Effector memory CD4-positive, alpha-beta T cell (primary cell): Measurements from ENCODE around the gene PNP.
"Not testable (repeated sequence)": the region's sequence is repeated elsewhere in the genome, so short reads cannot be mapped to it uniquely, and the experiment has no call there.

Source experiments
- DNase-seq, 3 donors: peaks; one replicate each; pipeline ENCODE4 v3.0.0-alpha.2; 2020
- H3K27ac ChIP-seq: 2 replicates; pipeline ENCODE4 v1.7.0; 2013; ENCODE audit warnings: mild to moderate bottlenecking, low read length, moderate library complexity; ENCODE audit not compliant: insufficient read depth, poor library complexity, severe bottlenecking
- H3K27me3 ChIP-seq: replicated peaks from 2 replicates; pipeline ENCODE4 v1.7.0; 2013; ENCODE audit warnings: mild to moderate bottlenecking, low read length; ENCODE audit not compliant: insufficient read depth, control insufficient read depth, poor library complexity, severe bottlenecking
- H3K36me3 ChIP-seq: 2 replicates; pipeline ENCODE4 v1.7.0; 2013; ENCODE audit warnings: mild to moderate bottlenecking, low read length, moderate library complexity; ENCODE audit not compliant: control insufficient read depth, insufficient read depth
- H3K4me1 ChIP-seq: 2 replicates; pipeline ENCODE4 v1.7.0; 2013; ENCODE audit warnings: low read length, mild to moderate bottlenecking; ENCODE audit not compliant: control insufficient read depth, insufficient read depth, poor library complexity, severe bottlenecking
- H3K4me3 ChIP-seq: 2 replicates; pipeline ENCODE4 v1.7.0; 2013; ENCODE audit warnings: low read length, low read depth, mild to moderate bottlenecking; ENCODE audit not compliant: insufficient read depth, poor library complexity, severe bottlenecking
- H3K9me3 ChIP-seq: 2 replicates; pipeline ENCODE4 v1.7.0; 2013; ENCODE audit warnings: mild to moderate bottlenecking, low read length, moderate library complexity; ENCODE audit not compliant: control insufficient read depth

PNP gene

DNA sequence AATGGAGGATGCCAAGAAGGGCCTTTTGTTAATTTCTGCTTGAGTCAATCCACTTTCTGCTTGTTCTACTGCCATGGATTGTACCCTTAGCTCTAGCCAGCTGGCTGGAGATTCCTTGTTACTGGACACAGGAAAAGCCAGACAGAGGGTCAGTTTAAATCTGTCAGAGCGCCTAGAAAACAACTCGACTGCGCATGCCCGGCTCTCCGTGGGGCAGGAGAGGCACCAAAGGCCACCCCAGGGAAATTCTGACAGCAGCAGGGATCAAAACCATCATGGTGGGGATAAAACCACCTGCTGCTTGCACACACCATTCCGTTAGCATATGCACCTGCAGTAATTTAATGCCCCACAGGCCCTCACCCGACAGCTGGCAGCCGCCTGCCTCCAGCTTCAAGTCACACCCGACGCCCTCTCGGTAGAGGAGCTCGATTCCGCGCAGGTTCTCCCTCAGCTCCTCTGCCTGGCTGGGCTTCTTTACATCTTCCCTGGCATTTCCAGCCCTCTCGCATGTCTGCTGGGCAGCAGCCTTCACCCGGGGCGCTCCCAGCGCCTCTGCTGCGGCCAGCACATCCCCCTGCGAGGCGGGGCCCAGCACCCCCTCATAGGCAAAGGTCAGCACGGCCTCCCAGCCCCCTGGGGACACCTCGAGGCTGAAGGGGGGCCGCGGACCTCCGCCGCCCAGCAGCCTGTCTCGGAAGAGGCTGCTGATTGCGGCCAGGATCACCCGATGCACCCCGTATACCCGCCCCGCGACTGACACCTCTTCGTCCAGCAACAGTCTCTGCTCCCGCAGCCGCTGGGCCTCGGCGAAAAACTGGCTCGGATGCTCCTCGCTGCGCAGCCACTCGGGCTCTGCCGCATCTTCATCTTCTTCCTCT, 34.3 kb upstream of the PNP start:
- no peaks in the 10 kb centered on the region for H3K27me3 ChIP-seq
- DNase-seq, result no peak
- H3K27ac ChIP-seq, result no peak overlapping the region
- H3K9me3 ChIP-seq, result no peaks in the 10 kb centered on the region
- H3K36me3 ChIP-seq, result no peaks in the 10 kb centered on the region
- H3K4me1 ChIP-seq, result no peaks in the 10 kb centered on the region
- no peak overlapping the region for H3K4me3 ChIP-seq

- H3K36me3 ChIP-seq, result no peaks in the 10 kb centered on the region
- H3K27me3 ChIP-seq, result no peaks in the 10 kb centered on the region
- H3K9me3 ChIP-seq, result no peaks in the 10 kb centered on the region
- H3K4me1 ChIP-seq, result no peaks in the 10 kb centered on the region
- H3K4me3 ChIP-seq, result no peak within 1 kb of the TSS
- no peak within 1 kb of the TSS for H3K27ac ChIP-seq
- no peak for DNase-seq
Observed at GRCh38 chr14:20435582-20436362, 33.4 kb upstream of the PNP start, which contains the start of gene KLHL33. Gene KLHL33, minus strand, starts transcription at chr14:20436166. Its CDS starts 355 bp downstream, at chr14:20435811.

DNA sequence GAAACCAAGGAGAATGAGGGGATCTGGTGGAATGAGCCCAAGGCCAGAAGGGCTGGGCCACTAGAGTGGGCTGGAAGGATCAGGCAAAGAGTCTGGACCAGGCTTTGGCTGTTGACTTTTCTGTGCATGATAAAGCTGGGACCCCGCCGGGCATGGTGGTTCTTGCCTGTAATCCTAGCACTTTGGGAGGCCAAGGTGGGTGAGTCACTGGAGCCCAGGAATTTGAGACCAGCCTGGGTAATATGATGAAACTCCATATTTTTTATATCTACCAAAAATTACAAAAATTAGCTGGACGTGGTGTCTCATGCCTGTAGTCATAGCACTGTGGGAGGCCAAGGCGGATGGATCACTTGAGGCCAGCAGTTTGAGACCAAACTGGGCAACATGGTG, 32.8 kb upstream of the PNP start:
- Histone ChIP-seq H3K9me3 (no peaks in the 10 kb centered on the region), H3K36me3 (no peaks in the 10 kb centered on the region), H3K4me1 (peaks cover 3% of the 10 kb centered on the region), H3K27me3 (no peaks in the 10 kb centered on the region), H3K27ac (no peak overlapping the region), H3K4me3 (no peak overlapping the region)
- DNase-seq, result no peak

DNA sequence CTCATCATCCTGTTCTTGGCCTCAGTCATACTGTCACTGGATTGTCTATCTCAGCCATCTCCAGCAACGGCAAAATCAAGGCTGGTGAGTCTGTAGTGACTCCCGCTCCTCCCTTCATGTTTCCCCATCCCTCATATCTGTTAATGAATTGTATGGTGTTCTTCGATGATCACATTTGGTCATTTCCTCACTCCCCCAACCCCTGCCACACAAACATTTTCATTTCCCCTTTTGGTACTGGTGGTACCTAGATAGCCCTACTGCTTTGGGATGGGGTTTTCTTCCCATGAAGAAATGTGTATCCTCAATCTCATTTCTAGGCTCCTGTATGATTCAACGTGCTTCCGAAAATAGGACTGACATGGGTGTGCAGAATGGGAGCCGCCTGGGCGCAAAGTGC, 30.5 kb upstream of the PNP start:
- Histone ChIP-seq H3K4me1 (peaks cover 6% of the 10 kb centered on the region), H3K27me3 (no peaks in the 10 kb centered on the region), H3K36me3 (no peaks in the 10 kb centered on the region), H3K27ac (no peak overlapping the region), H3K9me3 (no peaks in the 10 kb centered on the region), H3K4me3 (no peak overlapping the region)
- no peak for DNase-seq

DNA sequence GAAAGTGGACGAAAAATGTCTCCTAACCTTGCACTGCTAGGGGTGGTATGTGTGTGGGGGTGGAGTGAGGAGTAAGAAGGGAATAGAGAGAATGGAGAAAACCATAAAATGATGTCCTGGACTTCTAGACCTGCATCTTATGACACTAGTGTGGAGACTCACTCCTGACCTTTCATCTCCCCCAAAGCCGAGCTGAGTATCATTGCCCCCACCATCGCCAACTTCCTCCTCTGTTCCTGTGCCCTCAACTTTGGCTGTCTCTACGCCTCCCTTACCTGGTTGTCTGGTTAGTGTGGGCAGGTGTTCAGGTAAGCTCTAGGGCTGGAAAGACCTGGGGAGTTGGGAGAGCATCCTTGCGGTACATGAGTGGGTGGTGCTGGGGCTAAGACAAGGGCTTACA, 28.7 kb upstream of the PNP start:
- H3K9me3 ChIP-seq, result no peaks in the 10 kb centered on the region
- no peak for DNase-seq
- H3K4me1 ChIP-seq, result peaks cover 6% of the 10 kb centered on the region
- no peak overlapping the region for H3K27ac ChIP-seq
- no peaks in the 10 kb centered on the region for H3K36me3 ChIP-seq
- H3K27me3 ChIP-seq, result no peaks in the 10 kb centered on the region
- no peak overlapping the region for H3K4me3 ChIP-seq

DNA sequence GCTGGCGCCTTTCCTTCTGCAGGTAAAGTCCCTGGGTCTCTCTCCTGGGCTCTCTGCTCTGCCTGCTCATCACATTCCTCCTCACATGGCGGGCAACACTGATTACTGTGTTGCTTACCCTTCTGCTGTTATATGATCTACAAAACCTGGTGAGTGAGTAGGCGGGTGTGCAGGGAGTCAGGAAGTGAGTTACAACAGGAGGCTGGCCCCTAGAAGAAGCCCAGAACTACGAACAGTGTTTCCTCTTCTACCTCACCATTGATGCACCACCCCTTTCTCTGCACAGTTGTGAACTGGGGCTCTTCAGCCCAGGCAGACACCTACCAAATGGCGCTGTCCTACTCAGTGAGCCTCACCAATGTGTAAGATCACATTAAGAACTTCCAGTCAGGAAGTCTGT, 28.3 kb upstream of the PNP start:
- Histone ChIP-seq H3K4me3 (no peak overlapping the region), H3K27ac (no peak overlapping the region), H3K4me1 (peaks cover 6% of the 10 kb centered on the region), H3K36me3 (no peaks in the 10 kb centered on the region), H3K9me3 (no peaks in the 10 kb centered on the region), H3K27me3 (no peaks in the 10 kb centered on the region)
- no peak for DNase-seq

GRCh38 chr14:20441461-20441860, 27.7 kb upstream of the PNP start:
- Histone ChIP-seq H3K27ac (no peak overlapping the region), H3K27me3 (no peaks in the 10 kb centered on the region), H3K4me1 (peaks cover 6% of the 10 kb centered on the region), H3K9me3 (no peaks in the 10 kb centered on the region), H3K4me3 (no peak overlapping the region), H3K36me3 (peaks cover 5% of the 10 kb centered on the region)
- DNase-seq, result no peak

GRCh38 chr14:20443650-20444049, 25.6 kb upstream of the PNP start:
- H3K27ac ChIP-seq, H3K9me3 ChIP-seq, DNase-seq, H3K4me3 ChIP-seq, H3K4me1 ChIP-seq, H3K27me3 ChIP-seq: not testable (repeated sequence)
- peaks cover 27% of the 10 kb centered on the region for H3K36me3 ChIP-seq

GRCh38 chr14:20446889-20447288, 22.3 kb upstream of the PNP start:
- no peak for DNase-seq
- H3K27me3 ChIP-seq, result no peaks in the 10 kb centered on the region
- no peak overlapping the region for H3K27ac ChIP-seq
- no peaks in the 10 kb centered on the region for H3K4me1 ChIP-seq
- peaks cover 57% of the 10 kb centered on the region for H3K36me3 ChIP-seq
- H3K4me3 ChIP-seq, result no peak overlapping the region
- no peaks in the 10 kb centered on the region for H3K9me3 ChIP-seq

DNA sequence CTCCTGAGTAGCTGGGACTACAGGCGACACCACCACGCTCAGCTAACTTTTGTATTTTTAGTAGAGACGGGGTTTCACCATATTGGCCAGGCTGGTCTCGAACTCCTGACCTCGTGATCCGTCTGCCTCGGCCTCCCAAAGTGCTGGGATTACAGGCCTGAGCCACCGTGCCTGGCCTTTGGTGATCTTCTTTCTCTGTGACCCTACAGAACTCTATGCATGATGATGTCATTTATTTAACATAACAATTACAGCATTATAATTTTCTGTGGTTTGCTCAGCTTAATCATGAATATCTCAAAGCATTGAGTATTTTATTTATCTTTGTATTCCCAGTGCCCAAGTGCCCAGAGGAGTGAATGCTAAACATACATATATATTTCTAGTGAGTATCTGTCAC, 16.4 kb upstream of the PNP start:
- H3K36me3 ChIP-seq, result peaks cover 55% of the 10 kb centered on the region
- H3K9me3 ChIP-seq, H3K27ac ChIP-seq, DNase-seq, H3K27me3 ChIP-seq, H3K4me3 ChIP-seq: not testable (repeated sequence)
- peaks cover 12% of the 10 kb centered on the region for H3K4me1 ChIP-seq
